ENCODE results near the gene HMGCLL1. TPM values are rescaled to one million over a fixed set of nuclear protein-coding genes. Genes with fewer than 3 reads are reported as not detected.

The HMGCLL1 gene
- total and polyA plus RNA-seq, 3 donors from 2014 or later = 2.2 to 9.2 (median 7.2) TPM

GRCh38 chr6:55512904-55513303, 66.1 kb downstream of the HMGCLL1 start:
- Histone ChIP-seq H3K27me3 (no peaks in the 10 kb centered on the region), H3K27ac (no peak overlapping the region), H3K4me1 (no peaks in the 10 kb centered on the region), H3K36me3 (ENCODE audit: low read depth, missing control alignments) (no peaks in the 10 kb centered on the region), H3K4me3 (no peak overlapping the region), H3K9me3 (no peaks in the 10 kb centered on the region)
- no peak for DNase-seq
- TF ChIP-seq POLR2A (IDR thresholded peaks at IDR 0.05) (no peak), CTCF (IDR thresholded peaks at IDR 0.05) (no peak)
- intact Hi-C loops (cut with DNase I; ENCODE audit: low total_unique reads) = no loop called here
- 75 to 89% methylated on average over 1 of the region's 1 CpG for WGBS, 2 donors

- WGBS, 2 donors = 70 to 79% methylated on average over 5 of the region's 5 CpGs
- DNase-seq = no peak
- Histone ChIP-seq H3K4me1 (no peaks in the 10 kb centered on the region), H3K4me3 (no peak overlapping the region), H3K36me3 (ENCODE audit: low read depth, missing control alignments) (no peaks in the 10 kb centered on the region), H3K9me3 (no peaks in the 10 kb centered on the region), H3K27ac (no peak overlapping the region), H3K27me3 (no peaks in the 10 kb centered on the region)
- intact Hi-C loops (cut with DNase I; ENCODE audit: low total_unique reads) = no loop called here
- TF ChIP-seq POLR2A (IDR thresholded peaks at IDR 0.05) (no peak), CTCF (IDR thresholded peaks at IDR 0.05) (no peak)
Measured at GRCh38 chr6:55511122-55511800, 67.7 kb downstream of the HMGCLL1 start.

- TF ChIP-seq CTCF (IDR thresholded peaks at IDR 0.05) (no peak), POLR2A (IDR thresholded peaks at IDR 0.05) (no peak)
- intact Hi-C loops (cut with DNase I; ENCODE audit: low total_unique reads) = no loop called here
- Histone ChIP-seq H3K27ac (no peak overlapping the region), H3K27me3 (no peaks in the 10 kb centered on the region), H3K4me1 (no peaks in the 10 kb centered on the region), H3K36me3 (ENCODE audit: low read depth, missing control alignments) (no peaks in the 10 kb centered on the region), H3K4me3 (no peak overlapping the region), H3K9me3 (no peaks in the 10 kb centered on the region)
- DNase-seq = no peak
Measured at GRCh38 chr6:55499591-55499990, 79.4 kb downstream of the HMGCLL1 start.

- Histone ChIP-seq H3K27me3 (no peaks in the 10 kb centered on the region), H3K4me3 (no peak overlapping the region), H3K9me3 (no peaks in the 10 kb centered on the region), H3K4me1 (no peaks in the 10 kb centered on the region), H3K27ac (no peak overlapping the region), H3K36me3 (ENCODE audit: low read depth, missing control alignments) (no peaks in the 10 kb centered on the region)
- DNase-seq = no peak
- intact Hi-C loops (cut with DNase I; ENCODE audit: low total_unique reads) = no loop called here
- no peak for TF ChIP-seq CTCF (IDR thresholded peaks at IDR 0.05)
- TF ChIP-seq POLR2A (IDR thresholded peaks at IDR 0.05) = no peak
- 84% methylated on average over 3 of the region's 3 CpGs for WGBS, 2 donors
Measured at GRCh38 chr6:55497694-55498093, 81.3 kb downstream of the HMGCLL1 start.

- intact Hi-C loops (cut with DNase I; ENCODE audit: low total_unique reads) = no loop called here
- no peak for DNase-seq
- WGBS, 2 donors = 83 to 92% methylated on average over 1 of the region's 1 CpG
- TF ChIP-seq CTCF (IDR thresholded peaks at IDR 0.05) (no peak), POLR2A (IDR thresholded peaks at IDR 0.05) (no peak)
- Histone ChIP-seq H3K27me3 (no peaks in the 10 kb centered on the region), H3K27ac (no peak overlapping the region), H3K36me3 (ENCODE audit: low read depth, missing control alignments) (no peaks in the 10 kb centered on the region), H3K4me1 (no peaks in the 10 kb centered on the region), H3K4me3 (no peak overlapping the region), H3K9me3 (no peaks in the 10 kb centered on the region)
Measured at GRCh38 chr6:55496201-55496600, 82.8 kb downstream of the HMGCLL1 start.
